Caki2 (cell line): ENCODE results near the gene CUL9. TPM values are rescaled to one million over a fixed set of nuclear protein-coding genes. Genes with fewer than 3 reads are reported as not detected.
"Not testable (repeated sequence)": the region's sequence is repeated elsewhere in the genome, so short reads cannot be mapped to it uniquely, and the experiment has no call there.

Experiments
- DNase-seq: peaks from one replicate; pipeline ENCODE4 v3.0.0-alpha.2; 2015; ENCODE audit warnings: low read depth
- in situ Hi-C: cut with HindIII; loops from 2 replicates; pipeline ENCODE4 v1.10.0; 2016; ENCODE audit warnings: low sequenced_read_pairs, low pct_unique_long_range_greater_than_20kb, mixed read lengths
- total RNA-seq: library from RNA; depleted of rRNA; stranded (reverse); fragments of >200 nt; shearing (Covaris generic); gene quantifications from 2 replicates; pipeline ENCODE4 v1.2.3, GENCODE V29; 2014; ENCODE audit warnings: low replicate concordance; rRNA removed

Gene CUL9
- total RNA-seq, result 10.6 and 15.7 TPM in 2 replicates

GRCh38 chr6:43181942-43182860 lies at the start of gene CUL9:
Gene CUL9, plus strand, starts transcription at chr6:43182196. Its CDS starts 2,115 bp downstream, at chr6:43184311.
- in situ Hi-C loops, result no loop called here
- peak; percentile 74 for DNase-seq

GRCh38 chr6:43138267-43138666 lies 43.7 kb upstream of the CUL9 start:
- DNase-seq, result no peak
- in situ Hi-C loops, result no loop called here

- in situ Hi-C loops, DNase-seq: not testable (repeated sequence)
Observed at GRCh38 chr6:43139973-43140372, 42.0 kb upstream of the CUL9 start.

GRCh38 chr6:43141644-43142043 lies 40.4 kb upstream of the CUL9 start:
- no peak for DNase-seq
- in situ Hi-C loops, result no loop called here

- in situ Hi-C loops, result no loop called here
- no peak for DNase-seq
Observed at GRCh38 chr6:43142101-43142500, 39.9 kb upstream of the CUL9 start.

- peak; percentile 77 for DNase-seq
- in situ Hi-C loops, result no loop called here
Observed at GRCh38 chr6:43143235-43144128, 38.5 kb upstream of the CUL9 start.

- in situ Hi-C loops, result no loop called here
- no peak for DNase-seq
Observed at GRCh38 chr6:43144879-43145278, 37.1 kb upstream of the CUL9 start.

- in situ Hi-C loops, result no loop called here
Observed at GRCh38 chr6:43146261-43146660, 35.7 kb upstream of the CUL9 start.

GRCh38 chr6:43146709-43147688 lies 35.0 kb upstream of the CUL9 start:
- in situ Hi-C loops, result no loop called here
- DNase-seq, result no peak

More at GRCh38 chr6:43146261-43146660, 35.7 kb upstream of the CUL9 start:
- no peak for DNase-seq

- in situ Hi-C loops, result no loop called here
- no peak for DNase-seq
Observed at GRCh38 chr6:43147691-43148477, 34.1 kb upstream of the CUL9 start.

- no peak for DNase-seq
- in situ Hi-C loops, result no loop called here
Observed at GRCh38 chr6:43149265-43149664, 32.7 kb upstream of the CUL9 start.

GRCh38 chr6:43150051-43150751 lies 31.8 kb upstream of the CUL9 start:
- no peak for DNase-seq
- in situ Hi-C loops, result no loop called here

GRCh38 chr6:43159599-43159998 lies 22.4 kb upstream of the CUL9 start:
- DNase-seq, result no peak
- in situ Hi-C loops, result no loop called here

GRCh38 chr6:43163899-43164298 lies 18.1 kb upstream of the CUL9 start:
- no peak for DNase-seq
- in situ Hi-C loops, result no loop called here

- no peak for DNase-seq
- in situ Hi-C loops, result no loop called here
Observed at GRCh38 chr6:43170417-43170930, 11.5 kb upstream of the CUL9 start.

GRCh38 chr6:43170931-43171706 lies 10.9 kb upstream of the CUL9 start, which contains the start of gene SRF:
Gene SRF, plus strand, starts transcription at chr6:43171269. Its CDS starts 388 bp downstream, at chr6:43171657.
- in situ Hi-C loops, result no loop called here
- peak; percentile 100 for DNase-seq
